Measurements from ENCODE around the gene TAGLN. TPM values are rescaled to one million over a fixed set of nuclear protein-coding genes. Genes with fewer than 3 reads are reported as not detected.
A peak's percentile ranks its signal among the peaks of the same experiment; 100 is the strongest.

TAGLN gene
- total and polyA plus RNA-seq, 9 of the 15 experiments (the other 6 are each of a cell fraction or from before 2014, with no cell fraction given) = 0.21 to 4.9 (median 1.1) TPM

GRCh38 chr11:117171007-117171403 lies 28.2 kb upstream of the TAGLN start:
- DNase-seq (ENCODE audit: extremely low read depth in 1 of 4, low spot score in 3 of 4) = no peak
- Histone ChIP-seq H3K4me2 (ENCODE audit: insufficient read depth, low read length) (peak overlapping the region; percentile 56; the same call in 1 of the 2 replicates), H2AFZ (ENCODE audit: low read depth, low read length) (no peak overlapping the region), H3K27ac (ENCODE audit: extremely low read depth, low read depth, low read length) (peak overlapping the region; percentile 69; the same call in 2 of the 3 replicates), H3K9ac (ENCODE audit: insufficient read depth in 1 of 2, low read depth in 2 of 2, low read length in 2 of 2) (no peak overlapping the region), H3K9me3 (replicated peaks; ENCODE audit: control insufficient read depth, insufficient read depth, low read depth, low read length) (no peaks in the 10 kb centered on the region), H3K36me3 (ENCODE audit: control insufficient read depth, insufficient read depth, low read length) (peaks cover 56% of the 10 kb centered on the region), H3K79me2 (ENCODE audit: control insufficient read depth, insufficient read depth, low read length) (no peaks in the 10 kb centered on the region), H3K27me3 (ENCODE audit: control insufficient read depth in 2 of 2, insufficient read depth in 2 of 2, low read length in 2 of 2) (no peaks in the 10 kb centered on the region), H3K4me3 (no peak overlapping the region), H4K20me1 (replicated peaks; ENCODE audit: control insufficient read depth, insufficient read depth, low read length) (peaks cover 14% of the 10 kb centered on the region; the same call in 1 of the 2 replicates), H3K4me1 (replicated peaks in 1 of 2; ENCODE audit: control insufficient read depth in 2 of 2, insufficient read depth in 2 of 2, low read length in 2 of 2) (peaks cover 26 to 34% of the 10 kb centered on the region in 2 experiments), H3K9me1 (ENCODE audit: control insufficient read depth, insufficient read depth, low read length) (no peaks in the 10 kb centered on the region)
- no TSS peak for BruUV-seq (replicated peaks)
- TF ChIP-seq VEZF1 (CRISPR knock-in tag; IDR thresholded peaks at IDR 0.05) = no peak
- TF ChIP-seq RBM15 (IDR thresholded peaks at IDR 0.05; ENCODE audit: insufficient read depth, low read length) = no peak
- TF ChIP-seq BRF1 (IDR thresholded peaks at IDR 0.05; ENCODE audit: borderline replicate concordance, extremely low read depth, insufficient read length) = no peak
- TF ChIP-seq ZNF316 (IDR thresholded peaks at IDR 0.05) = peak; percentile 77
- TF ChIP-seq HDAC2 (IDR thresholded peaks at IDR 0.05) = no peak
- TF ChIP-seq SIX5 (IDR thresholded peaks at IDR 0.05; ENCODE audit: borderline replicate concordance in 1 of 2, insufficient read depth in 1 of 2, low read depth in 1 of 2, low read length in 2 of 2) = no peak
- TF ChIP-seq C11orf30 (IDR thresholded peaks at IDR 0.05; ENCODE audit: low read depth) = peak; percentile 77
- WGBS (ENCODE audit: insufficient coverage, low coverage, missing lambda C conversion rate) = 35% methylated on average over 2 of the region's 2 CpGs
- FAIRE-seq = no peak
- intact Hi-C loops (cut with micrococcal nuclease) (no loop called here), in situ Hi-C loops (cut with MboI) (no loop called here)
- ChIA-PET CTCF (ENCODE audit: low intra/inter-chr PET ratio) (no interaction called here), POLR2A (interaction anchor here (0.6 to 3.8 kb wide), 6 partner anchors 9 to 27 kb away, joined by 4 to 27 read pairs (median 6); partner anchors contain the start of gene PAFAH1B2)
- ATAC-seq = peak; percentile 33

All from K562 (cell line).